DOHH2 (cell line): ENCODE measurements around the gene PRDM11.
A peak's percentile ranks its signal among the peaks of the same experiment; 100 is the strongest.

ENCODE experiments used
- H3F3A ChIP-seq: fragments of 200-600 bp; sonication (generic), shearing (Covaris generic); 2 replicates; pipeline ENCODE4 v1.6.0; 2016; ENCODE audit warnings: antibody characterized with exemption, mild to moderate bottlenecking; ENCODE audit not compliant: control insufficient read depth, insufficient read depth
- H3K27ac ChIP-seq: fragments of 200-600 bp; sonication (generic); 2 replicates; pipeline ENCODE4 v1.5.1; 2014; ENCODE audit warnings: low read depth, mild to moderate bottlenecking, low read length, moderate library complexity
- H3K27me3 ChIP-seq: fragments of 200-600 bp; sonication (generic); 2 replicates; pipeline ENCODE4 v1.6.1; 2014; ENCODE audit warnings: mild to moderate bottlenecking, low read length, mixed read lengths; ENCODE audit not compliant: control insufficient read depth
- H3K36me3 ChIP-seq: fragments of 200-600 bp; sonication (generic); 2 replicates; pipeline ENCODE4 v1.6.1; 2014; ENCODE audit warnings: mild to moderate bottlenecking, low read length, moderate library complexity, mixed read lengths; ENCODE audit not compliant: control insufficient read depth
- H3K4me1 ChIP-seq: fragments of 200-600 bp; sonication (generic); 2 replicates; pipeline ENCODE4 v1.6.1; 2014; ENCODE audit warnings: mild to moderate bottlenecking, low read length, mixed read lengths; ENCODE audit not compliant: control insufficient read depth
- H3K4me2 ChIP-seq: fragments of 200-600 bp; sonication (generic); 2 replicates; pipeline ENCODE4 v1.6.0; 2014; ENCODE audit warnings: mild to moderate bottlenecking, low read length, moderate library complexity
- H3K4me3 ChIP-seq: fragments of 200-600 bp; sonication (generic); 2 replicates; pipeline ENCODE4 v1.5.1; 2014; ENCODE audit warnings: mild to moderate bottlenecking, low read length, mixed read lengths
- H3K79me2 ChIP-seq: fragments of 200-600 bp; sonication (generic); 2 replicates; pipeline ENCODE4 v1.6.1; 2014; ENCODE audit warnings: mild to moderate bottlenecking, low read length, mixed read lengths; ENCODE audit not compliant: control insufficient read depth
- H3K9me2 ChIP-seq: fragments of 200-600 bp; sonication (generic); replicated peaks from 2 replicates; pipeline ENCODE4 v1.6.1; 2014; ENCODE audit warnings: mild to moderate bottlenecking, low read length, mixed read lengths; ENCODE audit not compliant: control insufficient read depth
- H3K9me3 ChIP-seq: fragments of 200-600 bp; sonication (generic); 2 replicates; pipeline ENCODE4 v1.6.1; 2014; ENCODE audit warnings: antibody characterized with exemption, low read length, mixed read lengths; ENCODE audit not compliant: control insufficient read depth, insufficient read depth
- H4K20me1 ChIP-seq: fragments of 200-600 bp; sonication (generic); 2 replicates; pipeline ENCODE4 v1.6.0; 2014; ENCODE audit warnings: low read depth, mild to moderate bottlenecking, antibody characterized with exemption, low read length, moderate library complexity; ENCODE audit not compliant: control insufficient read depth, insufficient read depth
- CTCF ChIP-seq: fragments of 200-600 bp; sonication (generic); IDR thresholded peaks from one replicate; pipeline ENCODE4 v1.5.1; 2014; ENCODE audit warnings: antibody characterized with exemption, mild to moderate bottlenecking, low read depth, low read length; ENCODE audit not compliant: poor library complexity, severe bottlenecking
- EZH2phosphoT487 ChIP-seq: fragments of 200-600 bp; sonication (generic); IDR thresholded peaks from 2 replicates; pipeline ENCODE4 v1.6.1; 2017; ENCODE audit warnings: borderline replicate concordance, mild to moderate bottlenecking, antibody characterized with exemption, low read length, moderate library complexity, mixed read lengths

Gene PRDM11

GRCh38 chr11:45210846-45211245 is 64.4 kb downstream of the PRDM11 start:
- no peak overlapping the region for H3K4me2 ChIP-seq
- no peak for TF ChIP-seq EZH2phosphoT487
- TF ChIP-seq CTCF, result no peak
- H3K79me2 ChIP-seq, result no peaks in the 10 kb centered on the region
- no peak overlapping the region for H3K27ac ChIP-seq
- H3K4me3 ChIP-seq, result no peak overlapping the region
- H4K20me1 ChIP-seq, result no peaks in the 10 kb centered on the region
- H3K9me2 ChIP-seq, result no peaks in the 10 kb centered on the region
- H3F3A ChIP-seq, result no peaks in the 10 kb centered on the region
- H3K27me3 ChIP-seq, result no peaks in the 10 kb centered on the region
- H3K36me3 ChIP-seq, result no peaks in the 10 kb centered on the region
- H3K9me3 ChIP-seq, result no peaks in the 10 kb centered on the region
- peaks cover 17% of the 10 kb centered on the region for H3K4me1 ChIP-seq

DNA sequence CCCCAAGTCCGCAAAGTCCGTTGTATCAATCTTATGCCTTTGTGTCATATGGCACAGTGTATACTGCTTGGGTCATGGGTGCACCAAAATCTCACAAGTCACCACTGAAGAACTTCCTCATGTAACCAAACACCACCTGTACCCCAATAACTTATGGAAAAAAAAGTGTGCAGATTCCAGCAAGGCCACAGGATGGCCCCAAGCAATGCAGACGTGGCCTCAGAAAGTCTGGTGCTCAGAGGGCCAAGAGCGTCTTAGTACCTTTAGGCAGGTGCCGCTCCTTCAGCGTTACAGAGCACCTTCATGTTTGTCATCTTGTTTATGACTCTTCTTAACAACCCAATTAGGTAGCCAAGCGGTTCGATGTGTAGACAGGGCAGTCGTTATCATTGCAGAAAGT is 65.3 kb downstream of the PRDM11 start:
- Histone ChIP-seq H3K4me1 (peaks cover 17% of the 10 kb centered on the region), H3K4me2 (no peak overlapping the region)

GRCh38 chr11:45212566-45213315 is 66.3 kb downstream of the PRDM11 start:
- no peaks in the 10 kb centered on the region for H3K9me2 ChIP-seq
- H3K27me3 ChIP-seq, result no peaks in the 10 kb centered on the region
- no peaks in the 10 kb centered on the region for H3F3A ChIP-seq
- H3K4me3 ChIP-seq, result no peak overlapping the region
- H3K4me2 ChIP-seq, result no peak overlapping the region
- no peaks in the 10 kb centered on the region for H3K36me3 ChIP-seq
- no peak for TF ChIP-seq EZH2phosphoT487
- TF ChIP-seq CTCF, result no peak
- H3K79me2 ChIP-seq, result no peaks in the 10 kb centered on the region
- peaks cover 17% of the 10 kb centered on the region for H3K4me1 ChIP-seq
- H3K9me3 ChIP-seq, result no peaks in the 10 kb centered on the region
- H4K20me1 ChIP-seq, result no peaks in the 10 kb centered on the region
- no peak overlapping the region for H3K27ac ChIP-seq

More for the DNA sequence above, 65.3 kb downstream of the PRDM11 start:
- Histone ChIP-seq H3K36me3 (no peaks in the 10 kb centered on the region), H3K79me2 (no peaks in the 10 kb centered on the region), H3K27ac (no peak overlapping the region), H3K9me3 (no peaks in the 10 kb centered on the region), H4K20me1 (no peaks in the 10 kb centered on the region), H3F3A (no peaks in the 10 kb centered on the region), H3K27me3 (no peaks in the 10 kb centered on the region), H3K4me3 (no peak overlapping the region), H3K9me2 (no peaks in the 10 kb centered on the region)
- peak; percentile 27 for TF ChIP-seq CTCF
- TF ChIP-seq EZH2phosphoT487, result no peak
